CD4-positive, alpha-beta T cell treated with Interleukin-17A for 1 hour (primary cell): ENCODE measurements around the gene F2.
"Not testable (repeated sequence)": the region's sequence is repeated elsewhere in the genome, so short reads cannot be mapped to it uniquely, and the experiment has no call there.

Experiments
- DNase-seq: peaks from one replicate; pipeline ENCODE4 v3.0.0-alpha.2; 2020

F2 gene

GRCh38 chr11:46686886-46687795, 31.9 kb upstream of the F2 start:
- DNase-seq: no peak

DNA sequence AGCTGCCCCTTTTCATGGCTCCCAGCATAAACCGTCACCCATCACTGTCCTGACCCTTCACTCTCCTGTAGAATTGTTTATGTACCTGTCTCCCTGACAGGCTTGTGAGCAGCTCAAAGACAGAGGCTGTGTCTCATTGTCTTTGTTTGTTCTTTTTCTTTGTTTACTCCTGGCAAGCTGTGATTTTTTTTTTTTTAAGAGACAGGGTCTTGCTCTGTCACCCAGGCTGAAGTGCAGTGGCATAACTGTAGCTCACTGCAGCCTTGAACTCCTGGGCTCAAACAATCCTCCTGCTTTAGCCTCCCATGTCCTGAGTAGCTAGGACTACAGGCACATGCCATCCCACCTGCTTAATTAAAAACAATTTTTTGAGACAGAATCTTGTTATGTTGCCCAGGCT, 28.3 kb upstream of the F2 start:
- DNase-seq: no peak

- no peak for DNase-seq
These were observed 26.6 kb upstream of the F2 start for GRCh38 chr11:46692450-46692849.

DNA sequence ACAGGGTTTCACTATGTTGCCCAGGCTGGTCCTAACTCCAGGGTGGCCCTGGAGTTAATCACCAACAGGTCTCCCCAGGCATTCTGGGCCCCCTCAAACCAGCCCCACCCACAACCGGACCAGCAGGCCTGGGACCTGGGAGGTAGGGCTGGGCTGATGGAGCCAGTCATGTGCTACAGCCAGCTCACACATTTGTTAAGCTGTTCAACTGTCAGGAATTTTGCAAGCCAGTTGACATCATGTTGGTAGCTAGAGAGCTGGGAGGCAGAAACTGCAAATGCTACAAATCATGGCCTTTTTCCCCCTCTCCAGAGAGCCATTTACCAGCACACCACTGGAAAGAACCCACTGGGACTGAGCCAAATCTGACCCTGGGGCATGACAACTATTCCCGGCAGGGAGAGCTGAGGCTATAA, 25.4 kb upstream of the F2 start:
- no peak for DNase-seq

DNA sequence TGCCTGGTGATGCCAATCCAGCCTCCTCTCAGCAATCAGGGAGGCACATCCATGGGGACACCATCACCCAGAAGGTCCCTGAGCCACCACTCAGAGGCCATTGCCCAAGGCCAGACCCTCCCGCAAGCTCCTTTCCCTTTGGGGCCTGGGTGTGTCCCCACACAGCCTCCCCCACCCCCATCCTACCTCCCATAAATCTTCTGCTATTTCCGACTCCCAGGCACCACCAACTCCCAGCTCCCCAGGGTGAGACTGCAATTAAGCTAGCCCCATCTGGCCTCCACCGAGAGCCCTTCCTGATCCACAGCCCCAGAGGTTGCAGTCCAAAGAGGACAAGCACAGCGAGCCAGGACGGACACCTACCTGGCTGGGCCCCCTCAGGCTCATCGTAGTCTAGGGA, 24.9 kb upstream of the F2 start:
- DNase-seq: no peak

- no peak for DNase-seq
These were observed 24.4 kb upstream of the F2 start for GRCh38 chr11:46694607-46695006.

GRCh38 chr11:46695345-46696211, 23.4 kb upstream of the F2 start:
- DNase-seq: no peak

- DNase-seq: no peak
These were observed 22.8 kb upstream of the F2 start for GRCh38 chr11:46696212-46696558.

- no peak for DNase-seq
These were observed 21.7 kb upstream of the F2 start for GRCh38 chr11:46697303-46697702.

GRCh38 chr11:46697723-46698122, 21.3 kb upstream of the F2 start:
- DNase-seq: no peak

- no peak for DNase-seq
These were observed 20.4 kb upstream of the F2 start for GRCh38 chr11:46698597-46698996.

DNA sequence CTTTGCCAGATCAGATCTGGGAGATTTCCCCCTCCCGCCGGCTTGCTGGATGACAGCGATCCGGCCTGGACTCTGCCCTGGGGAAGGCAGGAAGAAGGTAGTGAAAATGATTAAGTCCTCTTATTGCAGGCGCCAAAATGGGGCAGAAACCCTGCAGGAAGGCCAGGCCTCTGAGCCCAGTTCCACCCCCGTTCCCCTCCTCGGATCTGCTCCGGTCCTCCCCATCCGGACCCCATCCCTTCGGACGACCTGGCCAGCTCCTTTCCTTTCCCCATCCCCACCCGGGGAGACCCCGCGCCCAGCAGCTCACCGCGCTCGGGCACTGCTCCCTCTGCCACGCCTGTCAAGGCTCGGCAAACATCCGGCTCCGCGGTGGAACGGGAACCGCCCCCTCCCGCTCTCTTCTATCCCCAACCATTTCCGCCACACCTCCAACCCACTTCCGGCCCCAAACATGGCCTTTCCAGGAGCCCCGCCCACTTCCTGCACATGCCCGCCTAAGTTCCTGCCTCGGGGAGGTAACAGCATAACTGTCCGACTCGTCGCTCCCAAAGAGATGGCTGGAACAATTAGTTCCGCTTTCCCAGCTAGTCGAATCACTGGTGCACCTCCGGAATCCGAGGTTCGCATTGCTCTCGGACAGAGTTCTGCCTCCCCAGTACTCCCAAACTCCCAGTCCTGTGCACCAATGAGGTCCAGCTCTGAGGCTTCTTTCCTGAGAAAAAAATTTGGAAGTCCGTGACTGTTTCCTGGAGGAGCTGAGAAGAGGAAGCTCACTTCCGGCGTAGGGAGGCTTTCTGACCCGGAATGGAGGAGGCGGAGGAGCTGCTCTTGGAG, 18.6 kb upstream of the F2 start, which contains the start of the genes ARHGAP1 and ZNF408:
Gene ARHGAP1, minus strand, starts transcription at position 379 of the 837 bp plus-strand sequence. CDS start 4,512 bp downstream, outside the sequence.
Gene ZNF408, plus strand, starts transcription at position 791 of the 837 bp plus-strand sequence. Its CDS starts 17 bp downstream, at position 808.
- peak; percentile 99 for DNase-seq

DNA sequence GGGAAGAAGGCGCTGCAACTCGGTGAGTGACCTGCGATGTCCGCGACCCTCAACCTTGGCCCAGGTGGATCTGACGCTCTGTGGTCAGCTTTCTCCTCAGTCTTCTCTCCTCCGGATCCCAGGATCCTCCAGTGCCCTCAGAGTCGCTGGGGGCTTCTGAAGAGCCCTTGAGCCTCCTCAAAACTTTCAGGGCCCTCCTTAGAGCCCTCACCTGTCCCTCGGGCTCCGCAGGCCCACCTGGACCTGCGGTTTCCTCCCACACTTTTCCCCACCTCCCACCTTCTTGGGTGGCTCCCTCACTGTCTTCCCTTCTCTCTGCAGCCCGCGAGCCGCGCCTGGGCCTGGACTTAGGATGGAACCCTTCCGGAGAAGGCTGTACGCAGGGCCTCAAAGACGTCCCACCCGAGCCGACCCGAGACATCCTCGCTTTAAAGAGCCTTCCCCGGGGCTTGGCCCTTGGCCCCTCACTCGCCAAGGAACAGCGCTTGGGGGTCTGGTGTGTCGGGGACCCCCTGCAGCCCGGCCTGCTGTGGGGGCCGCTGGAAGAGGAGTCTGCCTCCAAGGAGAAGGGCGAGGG, 17.8 kb upstream of the F2 start:
- DNase-seq: no peak

GRCh38 chr11:46705070-46705688, 13.8 kb upstream of the F2 start:
- no peak for DNase-seq

DNA sequence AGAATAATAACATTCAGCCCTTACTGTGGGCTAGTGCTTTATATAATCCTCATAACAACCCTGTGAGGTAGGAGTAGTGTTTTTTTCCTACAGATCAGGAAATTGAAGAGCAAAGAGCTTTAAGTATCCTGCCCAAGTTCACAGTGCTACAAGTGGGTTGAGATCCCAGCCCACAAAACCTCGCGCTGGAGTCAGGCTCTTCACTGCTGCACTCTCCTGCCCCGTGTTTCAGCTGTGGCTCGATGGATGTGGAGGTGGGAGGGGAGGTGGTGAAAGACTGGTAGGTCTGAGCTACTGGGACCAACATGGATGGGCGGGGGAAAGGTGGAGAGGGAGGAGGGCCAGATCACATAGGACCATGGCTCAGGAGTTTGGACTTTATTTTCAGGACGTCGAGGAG, 12.1 kb upstream of the F2 start:
- DNase-seq: no peak

GRCh38 chr11:46709351-46709750, 9.7 kb upstream of the F2 start:
- not testable (repeated sequence) for DNase-seq

GRCh38 chr11:46710821-46711269, 8.2 kb upstream of the F2 start:
- DNase-seq: no peak

DNA sequence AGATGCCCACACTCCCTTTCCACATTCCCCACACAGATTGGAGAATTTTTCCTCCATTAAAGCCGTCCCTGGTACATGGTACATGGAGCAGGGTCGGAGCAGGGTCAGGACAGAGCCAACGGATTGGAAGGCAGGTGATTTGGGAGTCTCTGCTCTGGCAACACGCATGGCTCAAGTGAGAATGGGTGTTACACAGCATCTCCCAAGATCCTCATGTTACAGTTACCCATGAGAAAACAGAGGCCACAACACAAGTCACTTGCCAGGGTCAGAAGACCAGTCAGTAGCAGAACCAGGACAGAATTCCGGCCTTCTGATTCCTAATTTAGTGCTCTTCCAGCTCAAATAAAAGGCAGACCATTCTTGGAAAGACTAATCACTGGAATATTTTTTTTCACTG, 7.7 kb upstream of the F2 start:
- no peak for DNase-seq

- no peak for DNase-seq
These were observed 6.0 kb upstream of the F2 start for GRCh38 chr11:46712874-46713576.

GRCh38 chr11:46717825-46718154, 1.2 kb upstream of the F2 start:
- not testable (repeated sequence) for DNase-seq
